GM12878 (cell line): ENCODE measurements around the gene NHSL1. TPM values are rescaled to one million over a fixed set of nuclear protein-coding genes. Genes with fewer than 3 reads are reported as not detected.

ENCODE experiments used
- ATAC-seq: fragments of 200-7000 bp; cut with Tn5 transposase; 3 replicates; pipeline ENCODE4 v1.9.1; 2020; ENCODE audit warnings: mild to moderate bottlenecking, moderate library complexity
- BruUV-seq: library from RNA; stranded (reverse); fragments of 400-500 nt; replicated peaks from 2 replicates; lab custom pipeline; 2021; lab: Mats Ljungman, UMichigan
- CTCF ChIA-PET: fragments of 300-600 bp; sonication (Branson Sonifier 250); formaldehyde crosslinking; extraction: SDS; loops from one replicate; lab custom pipeline; 2021; ENCODE audit warnings: inconsistent platforms; lab: Yijun Ruan, JAX
- POLR2A ChIA-PET: fragments of 350-600 bp; formaldehyde crosslinking; extraction: SDS; loops from one replicate; lab custom pipeline; 2021; ENCODE audit warnings: inconsistent platforms; lab: Charles Lee
- RAD21 ChIA-PET: fragments of 300-600 bp; sonication (Branson Sonifier 250); formaldehyde crosslinking; loops from one replicate; lab custom pipeline; 2023; ENCODE audit warnings: antibody characterized with exemption; ENCODE audit not compliant: unreplicated experiment; lab: Charles Lee
- SMC1A ChIA-PET: fragments of 300-600 bp; sonication (Branson Sonifier 250); formaldehyde crosslinking; loops from one replicate; lab custom pipeline; 2023; ENCODE audit not compliant: unreplicated experiment, uncharacterized antibody; lab: Charles Lee
- DNase-seq: peaks from one replicate; pipeline ENCODE4 v3.0.0-alpha.2; 2011; ENCODE audit warnings: low read depth, low spot score
- FAIRE-seq: peaks from 3 replicates; lab custom pipeline; 2011; peaks lifted over from hg19 to GRCh38; lab: Jason Lieb, UNC
- H2AFZ ChIP-seq: 2 replicates; pipeline ENCODE4 v1.6.0; 2011; ENCODE audit warnings: low read depth, low read length, control low read depth; ENCODE audit not compliant: control insufficient read depth
- H3K27ac ChIP-seq: 2 replicates; pipeline ENCODE4 v1.5.1; 2011; ENCODE audit warnings: control low read depth; ENCODE audit not compliant: control insufficient read depth, insufficient read depth
- H3K27me3 ChIP-seq, 2 experiments: replicated peaks in 1 of 2; 2 replicates each; pipeline versions ENCODE4 v1.6.0 to v1.6.1; 2011; ENCODE audit warnings: low read length in 1 of 2; ENCODE audit not compliant: control insufficient read depth in 2 of 2, insufficient read depth in 2 of 2
- H3K36me3 ChIP-seq, 2 experiments: 2 replicates each; pipeline ENCODE4 v1.5.1; 2011; ENCODE audit warnings: low read length in 1 of 2; ENCODE audit not compliant: control insufficient read depth in 2 of 2, insufficient read depth in 2 of 2
- H3K4me1 ChIP-seq: 2 replicates; pipeline ENCODE4 v1.6.1; 2011; ENCODE audit warnings: mild to moderate bottlenecking, low read length, moderate library complexity, mixed read lengths; ENCODE audit not compliant: control insufficient read depth, insufficient read depth
- H3K4me2 ChIP-seq: 2 replicates; pipeline ENCODE4 v1.6.0; 2011; ENCODE audit warnings: control low read depth; ENCODE audit not compliant: control insufficient read depth, insufficient read depth
- H3K4me3 ChIP-seq: fragments of 200-600 bp; sonication (generic); 2 replicates; pipeline ENCODE4 v1.5.1; 2016
- H3K79me2 ChIP-seq: 2 replicates; pipeline ENCODE4 v1.6.0; 2011; ENCODE audit warnings: low read length; ENCODE audit not compliant: control insufficient read depth, insufficient read depth
- H3K9ac ChIP-seq: 2 replicates; pipeline ENCODE4 v1.8.0; 2011; ENCODE audit warnings: low read length, control low read depth, mixed read lengths; ENCODE audit not compliant: control insufficient read depth, insufficient read depth
- H3K9me3 ChIP-seq: replicated peaks from 3 replicates; pipeline ENCODE4 v1.5.1; 2011; ENCODE audit warnings: mild to moderate bottlenecking, low read length; ENCODE audit not compliant: control insufficient read depth, insufficient read depth
- H4K20me1 ChIP-seq: 2 replicates; pipeline ENCODE4 v1.6.0; 2011; ENCODE audit not compliant: control insufficient read depth, insufficient read depth
- BACH1 ChIP-seq: fragments of 450-650 bp; IDR thresholded peaks from 2 replicates; pipeline ENCODE4 v1.6.1; 2017; ENCODE audit warnings: mild to moderate bottlenecking, borderline replicate concordance
- EP300 ChIP-seq, 2 experiments: fragments of 150-350 bp in 1 of 2; IDR thresholded peaks; 2 replicates each; pipeline ENCODE4 v1.6.1; 2011 to 2012; ENCODE audit warnings: low read depth in 2 of 2, low read length in 2 of 2, borderline replicate concordance in 1 of 2, improper control_type of control experiment in 1 of 2, inconsistent platforms in 1 of 2; ENCODE audit not compliant: control insufficient read depth in 1 of 2
- NR2F1 ChIP-seq: fragments of 450-650 bp; conservative IDR thresholded peaks from 2 replicates; pipeline ENCODE4 v1.6.1; 2017; ENCODE audit warnings: mild to moderate bottlenecking
- PBX3 ChIP-seq: IDR thresholded peaks from 2 replicates; pipeline ENCODE4 v1.6.1; 2011; ENCODE audit warnings: mild to moderate bottlenecking, low read depth, low read length, moderate library complexity; ENCODE audit not compliant: insufficient replicate concordance
- PKNOX1 ChIP-seq: fragments of 450-650 bp; IDR thresholded peaks from 2 replicates; pipeline ENCODE4 v1.6.1; 2016; ENCODE audit warnings: mild to moderate bottlenecking
- RAD51 ChIP-seq: fragments of 450-650 bp; IDR thresholded peaks from 2 replicates; pipeline ENCODE4 v1.6.1; 2016; ENCODE audit warnings: moderate library complexity, mild to moderate bottlenecking, inconsistent platforms
- SRF ChIP-seq, 2 experiments: IDR thresholded peaks; 2 replicates each; pipeline ENCODE4 v1.6.1; 2011; ENCODE audit warnings: low read depth in 2 of 2, low read length in 2 of 2, mild to moderate bottlenecking in 1 of 2, moderate library complexity in 1 of 2
- ZSCAN29 ChIP-seq: fragments of 450-650 bp; IDR thresholded peaks from 2 replicates; pipeline ENCODE4 v1.6.1; 2017; ENCODE audit warnings: mild to moderate bottlenecking, moderate library complexity
- WGBS: methylation state at CpG from one replicate; pipeline ENCODE4 v1.1.6; 2016; ENCODE audit warnings: low lambda C conversion rate; ENCODE audit not compliant: insufficient replicate concordance, insufficient coverage; ENCODE audit errors: missing lambda C conversion rate; 5-methylcytosine and 5-hydroxymethylcytosine counted together
- in situ Hi-C: fragments of 300-500 bp; cut with MboI; formaldehyde crosslinking; loops from 9 replicates; pipeline ENCODE4 v1.14.3; 2018; ENCODE audit warnings: mixed read lengths
- intact Hi-C: fragments of 100-400 bp; cut with micrococcal nuclease; formaldehyde crosslinking; loops from one replicate; pipeline ENCODE4 v1.14.2; 2022; ENCODE audit not compliant: unreplicated experiment
- polyA plus RNA-seq, 11 experiments: library from polyadenylated mRNA; depleted of rRNA in 4 of 11; unstranded in 6 of 11; stranded (reverse) in 5 of 11; fragments of >200 nt; fragmentation: Nextera tagmentation in 4 of 11; fragmentation: Illumina TruSeq in 1 of 11; extraction: Ambion mirVana in 4 of 11; extraction: Trizol in 1 of 11; gene quantifications; 1 replicate in 1 of 11; 2 replicates in 10 of 11; pipeline versions ENCODE4 v1.2.1 to v1.2.3, GENCODE V29; 2011 to 2016; ENCODE audit warnings: inconsistent platforms in 2 of 11, missing spikeins in 2 of 11, low read depth in 1 of 11
- total RNA-seq, 4 experiments: library from RNA; depleted of rRNA in 3 of 4; stranded (reverse); fragments of >200 nt in 3 of 4; fragmentation: Illumina TruSeq in 1 of 4; extraction: Trizol in 1 of 4; gene quantifications; 2 replicates each; pipeline versions ENCODE4 v1.2.1 to v1.2.3, GENCODE V29; 2013 to 2021

The NHSL1 gene
- total and polyA plus RNA-seq, 10 of the 15 experiments (the other 5 are each of a cell fraction or from before 2014, with no cell fraction given) = 0.26 to 14.1 (median 0.90) TPM

GRCh38 chr6:138514860-138515540 lies 15.7 kb upstream of the NHSL1 start:
- WGBS = 35% methylated on average over 9 of the region's 9 CpGs
- DNase-seq (no peak), FAIRE-seq (no peak), ATAC-seq (peak; percentile 84)
- Histone ChIP-seq H3K36me3 (no peaks in the 10 kb centered on the region), H2AFZ (no peak overlapping the region), H3K4me1 (no peaks in the 10 kb centered on the region; the same call in 1 of the 2 replicates), H3K4me3 (no peak overlapping the region), H3K9me3 (no peaks in the 10 kb centered on the region; the same call in 2 of the 3 replicates), H3K27me3 (0 out of 4 replicates have a peak, but pooled peaks cover 0 to 2% of the 10 kb centered on the region in 2 experiments), H3K27ac (no peak overlapping the region), H3K79me2 (no peaks in the 10 kb centered on the region), H4K20me1 (no peaks in the 10 kb centered on the region), H3K4me2 (no peak overlapping the region), H3K9ac (no peak overlapping the region)
- POLR2A ChIA-PET = interaction anchor here (0.8 kb wide), 1 partner anchor 9 kb away, joined by 4 read pairs; no protein-coding TSS in a partner anchor
- intact Hi-C loops (loop anchor here (10.0 kb wide), 1 partner anchor 250 kb away; no protein-coding TSS in a partner anchor), in situ Hi-C loops (loop anchor here (5.0 kb wide), 1 partner anchor 83 kb away; no protein-coding TSS in a partner anchor)
- RAD21 ChIA-PET = interaction anchor here (0.6 kb wide), 1 partner anchor 1125 kb away, joined by 3 read pairs; no protein-coding TSS in a partner anchor
- no TSS peak for BruUV-seq
- SMC1A ChIA-PET = interaction anchor here (0.8 to 1.6 kb wide), 10 partner anchors 9 to 399 kb away, joined by 3 to 5 read pairs (median 4); no protein-coding TSS in a partner anchor
- TF ChIP-seq ZSCAN29 (peak; percentile 60; the same call in 1 of the 2 replicates), NR2F1 (0 out of 2 replicates have a peak, but pooled peaks have one; percentile 23), SRF (IDR thresholded peaks at IDR 0.05; ENCODE audit: low read depth in 2 of 2, low read length in 2 of 2) (no peak), PBX3 (peak; percentile 40), RAD51 (0 out of 2 replicates have a peak, but pooled peaks have one; percentile 39), EP300 (IDR thresholded peaks at IDR 0.05; ENCODE audit: borderline replicate concordance in 1 of 2, control insufficient read depth in 1 of 2, low read depth in 2 of 2, low read length in 2 of 2) (0 out of 4 replicates have a peak, but pooled peaks of 1 of the 2 experiments have one; percentile 21), BACH1 (no peak), PKNOX1 (peak; percentile 91)
- CTCF ChIA-PET = interaction anchor here (0.9 to 7.6 kb wide), 7 partner anchors 12 to 398 kb away, joined by 3 to 65 read pairs (median 5); no protein-coding TSS in a partner anchor
